A549 (cell line): Measurements from ENCODE around the gene CACNG3. TPM values are rescaled to one million over a fixed set of nuclear protein-coding genes. Genes with fewer than 3 reads are reported as not detected.

ENCODE experiments used
- ATAC-seq, 2 experiments: fragments of 200-7000 bp in 1 of 2; fragments of >200 bp in 1 of 2; cut with Nextera tagmentation in 1 of 2; cut with Tn5 transposase in 1 of 2; 3 replicates each; pipeline versions ENCODE4 v1.8.0 to v1.9.1; 2018 to 2020; ENCODE audit warnings: mild to moderate bottlenecking in 1 of 2, moderate library complexity in 1 of 2
- CTCF ChIA-PET: fragments of 300-600 bp; sonication (Branson Sonifier 250); formaldehyde crosslinking; extraction: SDS; loops from one replicate; lab custom pipeline; 2021; ENCODE audit warnings: antibody characterized with exemption, inconsistent platforms; lab: Yijun Ruan, JAX
- POLR2A ChIA-PET: fragments of 350-600 bp; formaldehyde crosslinking; extraction: SDS; loops from one replicate; lab custom pipeline; 2021; ENCODE audit warnings: antibody characterized with exemption, inconsistent platforms; lab: Yijun Ruan, JAX
- DNase-seq, 2 experiments: peaks; one replicate each; pipeline versions ENCODE4 v3.0.0 to v3.0.0-alpha.2; 2011 to 2016; ENCODE audit warnings: low read depth in 1 of 2, low spot score in 1 of 2
- FAIRE-seq: peaks from 2 replicates; lab custom pipeline; 2011; peaks lifted over from hg19 to GRCh38; lab: Jason Lieb, UNC
- H3K27ac ChIP-seq, 2 experiments: fragments of >200 bp; sonication (Bioruptor Twin); formaldehyde crosslinking; 3 replicates each; pipeline ENCODE4 v1.5.1; 2016 to 2017
- H3K4me1 ChIP-seq: fragments of >200 bp; sonication (Bioruptor Twin); formaldehyde crosslinking; 3 replicates; pipeline ENCODE4 v1.6.1; 2016
- H3K4me2 ChIP-seq: fragments of >200 bp; sonication (Bioruptor Twin); formaldehyde crosslinking; 3 replicates; pipeline ENCODE4 v1.6.1; 2016
- H3K4me3 ChIP-seq: fragments of >200 bp; sonication (Bioruptor Twin); formaldehyde crosslinking; 3 replicates; pipeline ENCODE4 v1.5.1; 2016
- H3K9me3 ChIP-seq: fragments of >200 bp; sonication (Bioruptor Twin); formaldehyde crosslinking; 3 replicates; pipeline ENCODE4 v1.6.1; 2016
- BHLHE40 ChIP-seq: IDR thresholded peaks from 2 replicates; pipeline ENCODE4 v1.6.1; 2012; ENCODE audit warnings: low read depth, low read length, inconsistent platforms
- CEBPB ChIP-seq, 2 experiments: fragments of >200 bp in 1 of 2; sonication (Bioruptor Twin) in 1 of 2; formaldehyde crosslinking in 1 of 2; IDR thresholded peaks; 2 replicates each; pipeline ENCODE4 v1.6.1; 2012 to 2016
- CHD4 ChIP-seq: fragments of 200-600 bp; sonication (generic); IDR thresholded peaks from 2 replicates; pipeline ENCODE4 v1.6.1; 2016; ENCODE audit warnings: antibody characterized with exemption, mild to moderate bottlenecking, borderline replicate concordance
- FOXS1 ChIP-seq: fragments of 250-450 bp; sonication (Bioruptor Pico); IDR thresholded peaks from 2 replicates; pipeline ENCODE4 v1.5.0; 2020; ENCODE audit warnings: mild to moderate bottlenecking, moderate library complexity
- HDAC2 ChIP-seq: fragments of 200-600 bp; sonication (generic); IDR thresholded peaks from 2 replicates; pipeline ENCODE4 v1.6.1; 2016
- HOXB13 ChIP-seq: fragments of 250-450 bp; sonication (Bioruptor Pico); IDR thresholded peaks from 2 replicates; pipeline ENCODE4 v1.5.0; 2020; ENCODE audit warnings: low read depth, mild to moderate bottlenecking, moderate library complexity
- JUN ChIP-seq, 2 experiments: fragments of >200 bp; sonication (Bioruptor Twin); formaldehyde crosslinking; IDR thresholded peaks; 2 replicates in 1 of 2; 3 replicates in 1 of 2; pipeline ENCODE4 v1.6.1; 2016 to 2017
- JUNB ChIP-seq: fragments of >200 bp; sonication (Bioruptor Twin); formaldehyde crosslinking; IDR thresholded peaks from 2 replicates; pipeline ENCODE4 v1.6.1; 2016
- MYC ChIP-seq: IDR thresholded peaks from 2 replicates; pipeline ENCODE4 v1.6.1; 2012; ENCODE audit warnings: mild to moderate bottlenecking, inconsistent platforms, low read length, improper control_type of control experiment, borderline replicate concordance
- NR3C1 ChIP-seq: fragments of >200 bp; sonication (Bioruptor Twin); formaldehyde crosslinking; IDR thresholded peaks from 3 replicates; pipeline ENCODE4 v1.6.1; 2017
- PHF8 ChIP-seq: fragments of 200-600 bp; sonication (generic); IDR thresholded peaks from 2 replicates; pipeline ENCODE4 v1.6.1; 2016; ENCODE audit warnings: low read depth, mild to moderate bottlenecking, antibody characterized with exemption, moderate library complexity, borderline replicate concordance
- POLR2A ChIP-seq: IDR thresholded peaks from 2 replicates; pipeline ENCODE4 v1.6.1; 2012; ENCODE audit warnings: mild to moderate bottlenecking, low read length
- POLR2AphosphoS2 ChIP-seq: conservative IDR thresholded peaks from 2 replicates; pipeline ENCODE4 v1.6.1; 2012; ENCODE audit warnings: low read length, improper control_type of control experiment, inconsistent platforms
- RAD21 ChIP-seq, 2 experiments: fragments of >200 bp in 1 of 2; sonication (Bioruptor Twin) in 1 of 2; formaldehyde crosslinking in 1 of 2; IDR thresholded peaks in 1 of 2; conservative IDR thresholded peaks in 1 of 2; 2 replicates in 1 of 2; 3 replicates in 1 of 2; pipeline ENCODE4 v1.6.1; 2012 to 2018; ENCODE audit warnings: inconsistent platforms in 1 of 2
- RCOR1 ChIP-seq: fragments of 150-350 bp; IDR thresholded peaks from 2 replicates; pipeline ENCODE4 v1.6.1; 2014; ENCODE audit warnings: antibody characterized with exemption, low read length, low read depth
- SMC3 ChIP-seq: fragments of >200 bp; sonication (Bioruptor Twin); formaldehyde crosslinking; IDR thresholded peaks from 3 replicates; pipeline ENCODE4 v1.6.1; 2018; ENCODE audit warnings: inconsistent platforms
- SREBF2 ChIP-seq: fragments of 450-650 bp; IDR thresholded peaks from 2 replicates; pipeline ENCODE4 v1.6.1; 2014; ENCODE audit warnings: mild to moderate bottlenecking, moderate library complexity
- TP53 ChIP-seq: fragments of 250-450 bp; sonication (Bioruptor Pico); IDR thresholded peaks from 2 replicates; pipeline ENCODE4 v1.5.0; 2021; ENCODE audit warnings: mild to moderate bottlenecking, moderate library complexity
- ZFP36 ChIP-seq: fragments of 450-650 bp; IDR thresholded peaks from 2 replicates; pipeline ENCODE4 v1.6.1; 2014; ENCODE audit warnings: borderline replicate concordance; ENCODE audit not compliant: partially characterized antibody
- ZSCAN20 ChIP-seq: fragments of 250-450 bp; sonication (Bioruptor Pico); IDR thresholded peaks from 2 replicates; pipeline ENCODE4 v1.8.0; 2022; ENCODE audit warnings: mild to moderate bottlenecking, moderate library complexity
- WGBS: methylation state at CpG from one replicate; pipeline ENCODE4 v1.1.6; 2017; ENCODE audit errors: missing lambda C conversion rate; 5-methylcytosine and 5-hydroxymethylcytosine counted together
- polyA plus RNA-seq, 4 experiments: library from polyadenylated mRNA; depleted of rRNA in 3 of 4; stranded (reverse); fragments of >200 nt; fragmentation: RNase III in 1 of 4; extraction: RNeasy Plus Mini Kit Qiagen cat#74134 plus additional on column Dnase treatment in 1 of 4; gene quantifications; 2 replicates in 3 of 4; 3 replicates in 1 of 4; pipeline ENCODE4 v1.2.3, GENCODE V29; 2011 to 2017
- TF ChIP-seq, protein P1 (sequence below): fragments of 200-600 bp; sonication (generic); IDR thresholded peaks from 2 replicates; pipeline ENCODE4 v1.6.1; 2016; ENCODE audit warnings: antibody characterized with exemption, mild to moderate bottlenecking, moderate library complexity
- TF ChIP-seq, protein P2 (sequence below): fragments of 250-450 bp; sonication (Bioruptor Pico); IDR thresholded peaks from 2 replicates; pipeline ENCODE4 v1.5.0; 2020; ENCODE audit warnings: low read depth, mild to moderate bottlenecking, moderate library complexity
- TF ChIP-seq, protein P3 (sequence below): fragments of >200 bp; sonication (Bioruptor Twin); formaldehyde crosslinking; IDR thresholded peaks from 3 replicates; pipeline ENCODE4 v1.5.1; 2016
- TF ChIP-seq, protein P4 (sequence below): fragments of >200 bp; sonication (Bioruptor Twin); formaldehyde crosslinking; IDR thresholded peaks from 2 replicates; pipeline ENCODE4 v1.6.1; 2016
- TF ChIP-seq, protein P5 (sequence below): fragments of 150-350 bp; IDR thresholded peaks from 2 replicates; pipeline ENCODE4 v1.6.1; 2014; ENCODE audit warnings: low read depth, mild to moderate bottlenecking, low read length

Gene CACNG3
- polyA plus RNA-seq, 2 of the 4 experiments (the other 2 are of a cell fraction): not detected

DNA sequence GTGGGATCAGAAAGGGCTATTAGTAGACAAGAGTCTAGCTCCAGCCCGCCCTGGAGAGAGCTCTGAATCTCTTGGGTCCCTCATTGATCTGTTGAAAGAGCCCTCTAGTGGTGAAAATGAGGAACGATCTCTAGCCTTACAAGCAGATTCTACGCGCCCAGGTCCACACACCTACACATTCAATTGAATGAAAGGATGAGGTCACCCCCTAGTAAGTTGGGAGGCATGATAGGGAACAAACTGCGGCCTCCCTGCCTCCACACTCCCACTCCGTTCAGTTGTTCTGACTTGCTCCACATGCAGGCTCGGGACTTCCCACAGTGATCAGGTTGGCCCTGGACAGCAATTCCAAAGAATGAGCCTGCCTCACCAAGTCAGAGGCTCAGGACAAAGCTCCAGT, 2.9 kb upstream of the CACNG3 start:
- ChIA-PET POLR2A (no interaction called here), CTCF (interaction anchor here (0.6 to 8.9 kb wide), 38 partner anchors 8 to 465 kb away, joined by 3 to 67 read pairs (median 3); no protein-coding TSS in a partner anchor)
- DNase-seq (peak; percentile 45 to 65), ATAC-seq (peak; percentile 80 to 92; a peak in 5 of 6 replicates), FAIRE-seq (no peak)
- Histone ChIP-seq H3K9me3 (no peaks in the 10 kb centered on the region), H3K4me3 (no peak overlapping the region), H3K4me1 (no peaks in the 10 kb centered on the region), H3K4me2 (no peak overlapping the region), H3K27ac (no peak overlapping the region)
- WGBS: 10% methylated on average over 7 of the region's 7 CpGs
- TF ChIP-seq BHLHE40 (no peak), CHD4 (no peak), PHF8 (no peak), CEBPB (IDR thresholded peaks at IDR 0.05) (no peak), POLR2A (no peak), RAD21 (conservative IDR thresholded peaks at IDR 0.05 in 1 of 2, IDR thresholded peaks at IDR 0.05 in 1 of 2) (peak; percentile 24 to 43; a peak in 2 of 5 replicates), FOXS1 (CRISPR knock-in tag) (no peak), SMC3 (peak; percentile 56)
- TF ChIP-seq, protein P1, sequence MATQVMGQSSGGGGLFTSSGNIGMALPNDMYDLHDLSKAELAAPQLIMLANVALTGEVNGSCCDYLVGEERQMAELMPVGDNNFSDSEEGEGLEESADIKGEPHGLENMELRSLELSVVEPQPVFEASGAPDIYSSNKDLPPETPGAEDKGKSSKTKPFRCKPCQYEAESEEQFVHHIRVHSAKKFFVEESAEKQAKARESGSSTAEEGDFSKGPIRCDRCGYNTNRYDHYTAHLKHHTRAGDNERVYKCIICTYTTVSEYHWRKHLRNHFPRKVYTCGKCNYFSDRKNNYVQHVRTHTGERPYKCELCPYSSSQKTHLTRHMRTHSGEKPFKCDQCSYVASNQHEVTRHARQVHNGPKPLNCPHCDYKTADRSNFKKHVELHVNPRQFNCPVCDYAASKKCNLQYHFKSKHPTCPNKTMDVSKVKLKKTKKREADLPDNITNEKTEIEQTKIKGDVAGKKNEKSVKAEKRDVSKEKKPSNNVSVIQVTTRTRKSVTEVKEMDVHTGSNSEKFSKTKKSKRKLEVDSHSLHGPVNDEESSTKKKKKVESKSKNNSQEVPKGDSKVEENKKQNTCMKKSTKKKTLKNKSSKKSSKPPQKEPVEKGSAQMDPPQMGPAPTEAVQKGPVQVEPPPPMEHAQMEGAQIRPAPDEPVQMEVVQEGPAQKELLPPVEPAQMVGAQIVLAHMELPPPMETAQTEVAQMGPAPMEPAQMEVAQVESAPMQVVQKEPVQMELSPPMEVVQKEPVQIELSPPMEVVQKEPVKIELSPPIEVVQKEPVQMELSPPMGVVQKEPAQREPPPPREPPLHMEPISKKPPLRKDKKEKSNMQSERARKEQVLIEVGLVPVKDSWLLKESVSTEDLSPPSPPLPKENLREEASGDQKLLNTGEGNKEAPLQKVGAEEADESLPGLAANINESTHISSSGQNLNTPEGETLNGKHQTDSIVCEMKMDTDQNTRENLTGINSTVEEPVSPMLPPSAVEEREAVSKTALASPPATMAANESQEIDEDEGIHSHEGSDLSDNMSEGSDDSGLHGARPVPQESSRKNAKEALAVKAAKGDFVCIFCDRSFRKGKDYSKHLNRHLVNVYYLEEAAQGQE: no peak
- TF ChIP-seq, protein P2, sequence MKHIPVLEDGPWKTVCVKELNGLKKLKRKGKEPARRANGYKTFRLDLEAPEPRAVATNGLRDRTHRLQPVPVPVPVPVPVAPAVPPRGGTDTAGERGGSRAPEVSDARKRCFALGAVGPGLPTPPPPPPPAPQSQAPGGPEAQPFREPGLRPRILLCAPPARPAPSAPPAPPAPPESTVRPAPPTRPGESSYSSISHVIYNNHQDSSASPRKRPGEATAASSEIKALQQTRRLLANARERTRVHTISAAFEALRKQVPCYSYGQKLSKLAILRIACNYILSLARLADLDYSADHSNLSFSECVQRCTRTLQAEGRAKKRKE (CRISPR knock-in tag): no peak
- TF ChIP-seq, protein P3, sequence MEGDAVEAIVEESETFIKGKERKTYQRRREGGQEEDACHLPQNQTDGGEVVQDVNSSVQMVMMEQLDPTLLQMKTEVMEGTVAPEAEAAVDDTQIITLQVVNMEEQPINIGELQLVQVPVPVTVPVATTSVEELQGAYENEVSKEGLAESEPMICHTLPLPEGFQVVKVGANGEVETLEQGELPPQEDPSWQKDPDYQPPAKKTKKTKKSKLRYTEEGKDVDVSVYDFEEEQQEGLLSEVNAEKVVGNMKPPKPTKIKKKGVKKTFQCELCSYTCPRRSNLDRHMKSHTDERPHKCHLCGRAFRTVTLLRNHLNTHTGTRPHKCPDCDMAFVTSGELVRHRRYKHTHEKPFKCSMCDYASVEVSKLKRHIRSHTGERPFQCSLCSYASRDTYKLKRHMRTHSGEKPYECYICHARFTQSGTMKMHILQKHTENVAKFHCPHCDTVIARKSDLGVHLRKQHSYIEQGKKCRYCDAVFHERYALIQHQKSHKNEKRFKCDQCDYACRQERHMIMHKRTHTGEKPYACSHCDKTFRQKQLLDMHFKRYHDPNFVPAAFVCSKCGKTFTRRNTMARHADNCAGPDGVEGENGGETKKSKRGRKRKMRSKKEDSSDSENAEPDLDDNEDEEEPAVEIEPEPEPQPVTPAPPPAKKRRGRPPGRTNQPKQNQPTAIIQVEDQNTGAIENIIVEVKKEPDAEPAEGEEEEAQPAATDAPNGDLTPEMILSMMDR: peak; percentile 61
- TF ChIP-seq, protein P4, sequence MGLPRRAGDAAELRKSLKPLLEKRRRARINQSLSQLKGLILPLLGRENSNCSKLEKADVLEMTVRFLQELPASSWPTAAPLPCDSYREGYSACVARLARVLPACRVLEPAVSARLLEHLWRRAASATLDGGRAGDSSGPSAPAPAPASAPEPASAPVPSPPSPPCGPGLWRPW: no peak

DNA sequence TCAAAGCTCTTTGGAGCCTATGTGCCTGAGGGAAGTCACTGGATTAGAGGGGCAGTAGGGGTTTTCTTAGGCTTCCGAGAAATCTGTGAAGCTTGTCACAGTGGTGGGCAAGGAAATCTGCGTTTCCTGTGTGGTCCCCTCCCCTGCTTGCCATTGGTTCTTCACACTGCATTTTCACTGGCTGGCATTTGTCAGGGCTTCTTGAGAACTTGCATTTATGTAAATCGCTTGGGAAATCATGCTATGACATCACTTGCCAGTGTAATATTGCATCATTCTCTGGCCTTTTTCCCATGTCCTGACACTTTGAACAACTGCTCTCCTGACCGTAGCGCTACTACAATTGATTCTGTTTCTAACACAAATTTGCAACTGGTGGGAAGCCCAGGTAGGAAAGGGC, 1.8 kb downstream of the CACNG3 start:
- ATAC-seq (no peak), FAIRE-seq (no peak), DNase-seq (peak in 1 of 2 experiments; percentile 7)
- H3K27ac ChIP-seq: no peak overlapping the region
- H3K4me3 ChIP-seq: no peak overlapping the region
- WGBS: 11% methylated on average over 5 of the region's 5 CpGs
- no peaks in the 10 kb centered on the region for H3K4me1 ChIP-seq
- H3K9me3 ChIP-seq: no peaks in the 10 kb centered on the region
- CTCF ChIA-PET: interaction anchor here (8.9 kb wide), 1 partner anchor 12 kb away, joined by 67 read pairs; no protein-coding TSS in a partner anchor
- TF ChIP-seq HDAC2: no peak
- H3K4me2 ChIP-seq: no peak overlapping the region
- POLR2A ChIA-PET: no interaction called here

DNA sequence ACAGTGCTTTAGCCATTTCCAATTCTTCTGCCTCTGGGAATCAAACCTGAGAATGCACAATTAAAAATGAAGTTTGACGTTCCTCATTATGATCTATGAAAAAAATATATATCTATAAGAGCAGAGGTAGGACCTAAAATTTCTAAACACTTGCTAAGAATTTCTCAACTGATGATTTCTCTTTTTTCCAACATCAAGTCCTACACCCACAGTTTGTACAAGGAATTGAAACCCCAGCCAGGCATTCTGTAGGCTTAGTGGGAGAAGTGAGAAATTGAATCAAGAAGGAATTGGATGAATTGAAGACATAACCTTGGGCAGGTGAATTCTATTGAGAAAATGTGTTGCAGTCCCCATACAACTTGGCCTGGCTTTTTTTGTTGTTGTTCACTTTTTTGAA, 2.7 kb downstream of the CACNG3 start:
- Histone ChIP-seq H3K9me3 (no peaks in the 10 kb centered on the region), H3K4me3 (no peak overlapping the region), H3K4me2 (no peak overlapping the region), H3K27ac (no peak overlapping the region), H3K4me1 (no peaks in the 10 kb centered on the region)
- ATAC-seq: no peak
- FAIRE-seq: no peak
- no peak for DNase-seq
- POLR2A ChIA-PET: no interaction called here
- WGBS: 0% methylated on average over 1 of the region's 1 CpG
- CTCF ChIA-PET: interaction anchor here (0.9 to 8.9 kb wide), 2 partner anchors 11 to 12 kb away, joined by 3 to 67 read pairs; no protein-coding TSS in a partner anchor
- TF ChIP-seq ZSCAN20 (CRISPR knock-in tag) (no peak), JUNB (no peak), MYC (no peak), JUN (IDR thresholded peaks at IDR 0.05) (no peak), PHF8 (no peak), FOXS1 (CRISPR knock-in tag) (no peak), CHD4 (no peak), CEBPB (IDR thresholded peaks at IDR 0.05) (no peak), RAD21 (conservative IDR thresholded peaks at IDR 0.05 in 1 of 2, IDR thresholded peaks at IDR 0.05 in 1 of 2) (no peak), POLR2AphosphoS2 (no peak), SREBF2 (no peak), RCOR1 (no peak), ZFP36 (no peak), HOXB13 (CRISPR knock-in tag) (no peak), HDAC2 (no peak), NR3C1 (no peak), TP53 (CRISPR knock-in tag) (no peak)
- TF ChIP-seq, protein P5, sequence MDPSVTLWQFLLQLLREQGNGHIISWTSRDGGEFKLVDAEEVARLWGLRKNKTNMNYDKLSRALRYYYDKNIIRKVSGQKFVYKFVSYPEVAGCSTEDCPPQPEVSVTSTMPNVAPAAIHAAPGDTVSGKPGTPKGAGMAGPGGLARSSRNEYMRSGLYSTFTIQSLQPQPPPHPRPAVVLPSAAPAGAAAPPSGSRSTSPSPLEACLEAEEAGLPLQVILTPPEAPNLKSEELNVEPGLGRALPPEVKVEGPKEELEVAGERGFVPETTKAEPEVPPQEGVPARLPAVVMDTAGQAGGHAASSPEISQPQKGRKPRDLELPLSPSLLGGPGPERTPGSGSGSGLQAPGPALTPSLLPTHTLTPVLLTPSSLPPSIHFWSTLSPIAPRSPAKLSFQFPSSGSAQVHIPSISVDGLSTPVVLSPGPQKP: no peak
- TF ChIP-seq, protein P2 (CRISPR knock-in tag): no peak
